Glutamatergic neuron (in vitro differentiated cells): ENCODE results near the gene MFSD11. TPM values are rescaled to one million over a fixed set of nuclear protein-coding genes. Genes with fewer than 3 reads are reported as not detected.

Source experiments
- microRNA-seq: library from miRNA; unstranded; fragments of <30 nt; microRNA quantifications from one replicate; pipeline ENCODE4, GENCODE V29; 2020; ENCODE audit not compliant: unreplicated experiment
- total RNA-seq: library from RNA; stranded (reverse); fragmentation: NEBNext Ultra II Directional; extraction: Animal tissue kit (Norgen Biotek cat#: 25700); gene quantifications from one replicate; pipeline ENCODE4 v1.2.1, GENCODE V29; 2021; ENCODE audit not compliant: unreplicated experiment

The MFSD11 gene
- total RNA-seq, 1 donor from 2014 or later, result 33.7 TPM

Small RNA genes lying within 50 kb of the gene (microRNA-seq; reads per million reads assigned to microRNA genes)
- 18.6 reads per million, percentile 58 among the genes with 10 or more reads in this experiment for gene MIR636

Other genes starting within 250 kb of the MFSD11 start
- gene RHBDF2, start 236.7 kb upstream of the MFSD11 start, total RNA-seq, result 1.9 TPM
- gene CYGB, start 200.4 kb upstream of the MFSD11 start, total RNA-seq, result 20.4 TPM
- gene PRCD, start 198.1 kb upstream of the MFSD11 start, total RNA-seq, result 1.4 TPM
- 0.32 TPM for gene ST6GALNAC2, start 152.3 kb upstream of the MFSD11 start, total RNA-seq
- not detected for gene ST6GALNAC1, start 94.4 kb upstream of the MFSD11 start, total RNA-seq
- gene MXRA7, start 27.2 kb upstream of the MFSD11 start, total RNA-seq, result 236 TPM
- 39.0 TPM for gene JMJD6, start 11.5 kb upstream of the MFSD11 start, total RNA-seq
- gene METTL23, start 11.3 kb upstream of the MFSD11 start, total RNA-seq, result 24.3 TPM
- gene SRSF2, start 788 bp upstream of the MFSD11 start, total RNA-seq, result 188 TPM
- gene MGAT5B, start 130.3 kb downstream of the MFSD11 start, total RNA-seq, result 22.9 TPM